SK-N-MC (cell line): ENCODE results near the gene CHST12.

ENCODE experiments used
- DNase-seq: peaks from one replicate; pipeline ENCODE4 v3.0.0-alpha.2; 2011; ENCODE audit warnings: low read depth, low spot score
- H3K27ac ChIP-seq: fragments of 200-600 bp; sonication (generic); 2 replicates; pipeline ENCODE4 v1.5.1; 2016; ENCODE audit warnings: mixed run types
- H3K36me3 ChIP-seq: fragments of 200-600 bp; sonication (generic); 2 replicates; pipeline ENCODE4 v1.6.1; 2017; ENCODE audit warnings: antibody characterized with exemption, low read length, mixed read lengths; ENCODE audit not compliant: insufficient read depth
- H3K4me3 ChIP-seq: fragments of 200-600 bp; sonication (generic); 2 replicates; pipeline ENCODE4 v1.5.1; 2016
- H3K9ac ChIP-seq: fragments of 200-600 bp; sonication (generic); 2 replicates; pipeline ENCODE4 v1.8.0; 2017; ENCODE audit warnings: mixed run types, mixed read lengths; ENCODE audit not compliant: insufficient read length
- H3K9me3 ChIP-seq: fragments of 200-600 bp; sonication (generic); 2 replicates; pipeline ENCODE4 v1.6.1; 2017; ENCODE audit warnings: low read depth, mild to moderate bottlenecking, antibody characterized with exemption, low read length, moderate library complexity, mixed read lengths
- EZH2 ChIP-seq: fragments of 200-600 bp; sonication (generic); IDR thresholded peaks from one replicate; pipeline ENCODE4 v1.6.1; 2017; ENCODE audit warnings: antibody characterized with exemption
- FOXP2 ChIP-seq: optimal IDR thresholded peaks from 2 replicates; pipeline ENCODE3; 2011; ENCODE audit warnings: mild to moderate bottlenecking, moderate library complexity; ENCODE audit not compliant: insufficient read depth; ENCODE audit errors: extremely low read length, control extremely low read depth
- POLR2AphosphoS5 ChIP-seq: IDR thresholded peaks from 2 replicates; pipeline ENCODE4 v1.6.1; 2012; ENCODE audit warnings: mild to moderate bottlenecking, low read depth, low read length, borderline replicate concordance

CHST12 gene

GRCh38 chr7:2393706-2394105, 9.7 kb upstream of the CHST12 start:
- H3K9me3 ChIP-seq: no peaks in the 10 kb centered on the region
- H3K9ac ChIP-seq: no peak overlapping the region
- no peak for DNase-seq
- TF ChIP-seq EZH2: no peak
- TF ChIP-seq POLR2AphosphoS5: no peak
- no peak for TF ChIP-seq FOXP2
- H3K27ac ChIP-seq: no peak overlapping the region
- H3K36me3 ChIP-seq: no peaks in the 10 kb centered on the region
- H3K4me3 ChIP-seq: no peak overlapping the region

GRCh38 chr7:2394566-2395082, 8.8 kb upstream of the CHST12 start:
- Histone ChIP-seq H3K4me3 (no peak overlapping the region), H3K9me3 (no peaks in the 10 kb centered on the region), H3K36me3 (no peaks in the 10 kb centered on the region), H3K9ac (no peak overlapping the region), H3K27ac (no peak overlapping the region)
- DNase-seq: no peak
- TF ChIP-seq EZH2 (no peak), FOXP2 (no peak), POLR2AphosphoS5 (no peak)

- no peaks in the 10 kb centered on the region for H3K36me3 ChIP-seq
- no peak overlapping the region for H3K27ac ChIP-seq
- no peak overlapping the region for H3K4me3 ChIP-seq
- H3K9me3 ChIP-seq: no peaks in the 10 kb centered on the region
- TF ChIP-seq FOXP2 (no peak), POLR2AphosphoS5 (no peak), EZH2 (no peak)
- DNase-seq: no peak
- no peak overlapping the region for H3K9ac ChIP-seq
Measured at GRCh38 chr7:2398506-2398905, 4.9 kb upstream of the CHST12 start.

- TF ChIP-seq EZH2 (no peak), POLR2AphosphoS5 (peak; percentile 7; the same call in 1 of the 2 replicates)
- Histone ChIP-seq H3K36me3 (no peaks in the 10 kb centered on the region), H3K9me3 (no peaks in the 10 kb centered on the region), H3K9ac (peak overlapping the region; percentile 51), H3K4me3 (peak overlapping the region; percentile 60), H3K27ac (peak overlapping the region; percentile 93)
- DNase-seq: peak; percentile 50
Measured at GRCh38 chr7:2399848-2400587, 3.4 kb upstream of the CHST12 start.

- Histone ChIP-seq H3K9me3 (no peaks in the 10 kb centered on the region), H3K9ac (peak overlapping the region; percentile 84), H3K27ac (peak overlapping the region; percentile 74; the same call in 1 of the 2 replicates), H3K36me3 (no peaks in the 10 kb centered on the region), H3K4me3 (peak overlapping the region; percentile 99)
- no peak for DNase-seq
- TF ChIP-seq EZH2 (no peak), FOXP2 (no peak), POLR2AphosphoS5 (no peak)
Measured at GRCh38 chr7:2402687-2403013, 761 bp upstream of the CHST12 start.

- Histone ChIP-seq H3K27ac (no peak overlapping the region), H3K36me3 (no peaks in the 10 kb centered on the region), H3K9ac (peak overlapping the region; percentile 93), H3K9me3 (no peaks in the 10 kb centered on the region), H3K4me3 (peak overlapping the region; percentile 91)
- TF ChIP-seq POLR2AphosphoS5 (no peak), EZH2 (no peak), FOXP2 (no peak)
- DNase-seq: no peak
Measured at GRCh38 chr7:2403718-2404648, 572 bp downstream of the CHST12 start.

- TF ChIP-seq FOXP2: no peak
- TF ChIP-seq POLR2AphosphoS5: no peak
- TF ChIP-seq EZH2: no peak
- Histone ChIP-seq H3K9ac (peak overlapping the region; percentile 93), H3K27ac (no peak overlapping the region), H3K9me3 (no peaks in the 10 kb centered on the region), H3K4me3 (peak overlapping the region; percentile 91), H3K36me3 (no peaks in the 10 kb centered on the region)
- no peak for DNase-seq
Measured at GRCh38 chr7:2404714-2405119, 1.3 kb downstream of the CHST12 start.

GRCh38 chr7:2405201-2405600, 1.8 kb downstream of the CHST12 start:
- Histone ChIP-seq H3K9me3 (no peaks in the 10 kb centered on the region), H3K36me3 (no peaks in the 10 kb centered on the region), H3K9ac (no peak overlapping the region), H3K4me3 (no peak overlapping the region), H3K27ac (no peak overlapping the region)
- no peak for TF ChIP-seq FOXP2
- no peak for DNase-seq
